GM19452 (cell line): Measurements from ENCODE around the gene EEFSEC.

ENCODE experiments used
- ATAC-seq: cut with Tn5 transposase; IDR thresholded peaks from one replicate; pipeline ENCODE4 v1.9.1; 2021; ENCODE audit not compliant: unreplicated experiment

The EEFSEC gene

DNA sequence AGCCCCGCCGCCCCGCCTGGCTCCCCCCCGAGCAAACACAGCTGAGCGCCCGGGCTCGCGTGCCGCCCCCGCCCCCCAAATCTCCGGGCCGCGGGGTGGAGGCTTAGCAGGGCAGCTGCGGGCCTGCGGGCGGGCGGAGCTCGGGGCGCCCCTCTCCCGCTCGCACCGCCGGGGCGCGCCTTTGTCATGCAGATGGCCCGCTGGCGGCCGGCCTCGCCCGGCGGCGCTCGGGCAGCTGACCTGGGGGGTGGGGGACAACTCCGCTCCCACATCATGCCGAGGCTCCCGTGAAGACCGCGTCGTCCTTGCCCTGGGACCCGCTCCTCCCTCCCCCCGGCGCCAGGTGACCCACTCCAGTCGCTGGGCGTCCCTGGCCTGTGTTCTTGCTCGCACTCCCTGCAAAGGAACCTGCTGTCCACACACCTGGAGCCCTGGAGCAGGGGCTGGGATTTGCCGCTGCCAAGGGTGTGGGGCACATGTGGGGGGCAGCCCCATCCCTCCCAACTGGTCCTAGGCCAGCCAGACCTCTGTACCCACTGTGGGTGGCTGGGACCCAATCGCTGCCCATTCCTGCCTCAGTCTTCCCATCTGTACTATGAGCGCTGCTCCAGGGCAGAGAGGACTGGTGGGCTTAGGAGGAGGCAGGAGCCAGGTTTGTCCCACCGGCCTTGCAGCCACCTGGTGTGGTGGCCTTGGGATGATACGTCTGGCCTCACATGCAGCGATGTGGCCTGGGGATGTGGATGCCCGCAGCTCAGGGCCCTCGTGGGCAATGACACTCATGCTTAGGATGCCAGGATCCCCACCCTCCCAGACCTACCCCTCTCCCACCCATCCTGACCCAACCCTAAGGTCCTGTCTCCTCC is 279.9 kb downstream of the EEFSEC start:
- ATAC-seq: no peak

DNA sequence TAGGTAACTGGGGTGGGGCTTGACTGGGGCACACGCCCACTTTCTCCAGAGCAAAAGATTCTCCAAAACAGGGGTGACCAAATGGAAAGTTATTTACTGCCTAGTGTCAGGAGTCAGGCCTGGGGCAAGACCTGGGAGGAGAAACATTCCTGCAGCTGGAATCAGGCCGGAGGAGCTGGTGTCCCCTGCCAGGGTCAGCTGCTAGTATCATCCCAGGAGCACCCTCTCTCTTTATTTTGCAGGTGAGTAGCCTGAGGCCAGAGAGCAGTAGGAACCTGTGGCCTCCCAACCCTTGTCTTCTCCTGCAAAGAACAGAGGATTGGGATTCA is 280.5 kb downstream of the EEFSEC start:
- no peak for ATAC-seq

DNA sequence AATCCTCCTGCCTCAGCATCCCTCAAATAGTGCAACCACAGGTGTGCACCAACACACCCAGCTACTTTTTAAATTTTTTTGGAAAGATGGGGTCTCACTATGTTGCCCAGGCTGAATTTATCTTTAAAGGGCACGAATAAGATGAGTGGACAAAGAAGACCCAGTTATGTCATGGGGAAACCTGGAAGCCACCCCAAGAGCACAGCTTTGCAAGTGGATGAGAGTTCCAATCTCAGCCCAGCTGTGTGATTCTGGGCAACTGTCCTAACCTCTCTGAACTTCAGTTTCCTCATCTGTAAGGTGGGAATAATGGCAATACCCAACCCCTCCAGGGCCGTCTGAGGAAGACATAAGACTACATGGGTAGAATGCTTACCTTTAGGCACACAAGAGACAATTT is 281.2 kb downstream of the EEFSEC start:
- no peak for ATAC-seq

DNA sequence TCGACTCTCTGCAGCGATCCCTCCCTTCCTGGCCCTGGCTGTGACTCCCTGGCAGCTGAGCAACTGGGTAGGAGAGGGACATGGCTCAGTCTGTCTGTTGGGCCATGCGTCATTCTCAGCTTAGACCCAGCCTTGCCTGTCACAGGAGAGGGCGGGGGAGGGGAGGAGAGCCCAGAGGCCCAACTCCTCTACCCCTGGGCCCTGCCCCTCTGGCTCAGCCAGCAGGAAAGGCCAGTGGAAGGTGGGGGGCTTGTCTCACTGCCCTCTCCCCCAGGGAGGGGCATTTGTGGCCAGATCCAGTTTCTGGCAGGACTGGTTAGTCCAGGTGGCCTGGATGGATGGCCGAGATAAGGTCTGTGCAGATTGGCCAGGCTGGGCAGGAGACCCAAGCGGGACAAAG is 281.8 kb downstream of the EEFSEC start:
- ATAC-seq: no peak

DNA sequence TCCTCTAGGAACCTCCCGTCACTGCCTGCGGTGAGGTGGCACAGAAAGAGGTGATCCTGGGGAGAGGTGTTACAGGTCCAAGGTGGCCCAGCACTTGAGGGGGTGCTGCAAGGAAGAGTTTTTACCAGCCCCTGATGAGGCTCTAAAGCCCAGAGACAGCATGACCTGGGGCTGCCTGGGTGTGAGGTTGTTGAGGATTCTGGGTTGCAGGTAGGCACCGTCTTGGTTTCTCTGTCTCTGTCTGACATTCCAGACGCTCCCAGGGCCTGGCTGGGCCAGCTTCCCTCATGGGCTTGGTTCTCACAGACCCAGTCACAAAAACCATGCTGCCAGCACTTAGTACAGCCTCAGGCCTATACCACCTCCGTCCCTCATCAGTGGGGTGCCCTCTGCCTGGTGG is 282.3 kb downstream of the EEFSEC start:
- ATAC-seq: no peak

DNA sequence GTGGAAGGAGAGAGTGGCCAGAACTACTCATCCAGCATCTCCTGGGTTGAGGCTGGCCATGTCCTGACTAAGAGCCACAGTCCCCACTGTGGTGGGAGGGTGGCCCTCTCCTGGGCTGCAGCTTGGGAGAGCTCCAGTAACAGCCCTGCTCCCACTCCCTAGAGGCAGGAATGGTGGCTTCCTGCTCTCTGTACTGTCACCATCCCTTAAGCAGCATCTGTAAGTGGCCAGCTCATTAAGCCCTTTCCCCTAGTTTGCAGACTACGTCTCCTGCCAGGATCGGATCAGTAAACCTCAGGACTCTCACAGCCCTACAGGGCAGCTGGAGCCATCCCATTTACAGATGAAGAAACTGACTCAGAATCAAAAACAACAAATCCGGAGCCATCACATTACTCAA is 282.9 kb downstream of the EEFSEC start:
- no peak for ATAC-seq

DNA sequence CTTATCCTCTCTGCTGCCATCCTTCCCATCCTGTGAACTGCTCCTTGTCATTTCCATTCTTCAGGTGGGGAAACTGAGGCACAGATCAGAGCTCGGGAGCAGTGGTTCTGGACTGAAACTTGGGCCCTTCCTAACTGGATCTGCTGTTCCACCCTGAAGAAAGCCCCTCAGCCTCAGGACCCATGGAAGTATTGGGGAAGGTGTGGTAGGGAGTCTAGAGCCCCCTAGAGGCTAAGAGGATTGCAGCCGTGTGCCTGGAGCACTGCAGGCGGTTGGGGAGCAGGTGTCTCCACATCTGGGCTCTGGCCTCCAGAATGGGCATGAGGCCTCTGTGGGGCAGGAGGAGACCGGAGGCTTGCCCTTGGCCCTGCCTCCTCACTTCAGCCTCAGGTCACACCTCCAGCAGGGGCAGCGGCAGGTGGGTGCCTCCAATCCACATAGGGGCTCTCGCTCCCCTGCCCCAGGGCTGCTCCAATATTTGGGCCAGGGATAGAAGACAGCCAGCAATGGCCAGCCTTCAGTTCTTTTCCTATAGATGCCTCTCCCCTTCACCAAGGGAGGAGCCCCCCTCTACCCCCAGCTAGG is 285.3 kb downstream of the EEFSEC start:
- no peak for ATAC-seq

DNA sequence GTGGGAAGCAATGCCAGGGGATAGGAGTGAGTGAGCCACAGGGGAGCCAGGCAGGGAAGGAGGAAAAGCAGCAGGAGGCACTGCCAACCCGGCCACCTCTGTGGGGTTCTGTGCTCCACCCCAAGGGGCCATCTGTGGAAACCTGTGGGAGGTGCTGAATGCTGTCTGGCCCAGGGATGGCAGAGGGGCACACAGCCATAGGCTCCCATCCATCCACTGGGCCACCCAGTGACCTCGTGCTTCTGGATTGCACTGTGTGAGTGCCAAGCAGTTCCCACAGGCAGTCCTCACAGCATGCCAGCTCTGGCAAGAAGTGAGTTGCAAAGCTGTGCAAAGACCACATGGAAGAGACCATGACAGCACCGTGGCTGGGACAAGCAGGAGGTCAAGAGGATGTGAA is 285.9 kb downstream of the EEFSEC start:
- ATAC-seq: no peak

DNA sequence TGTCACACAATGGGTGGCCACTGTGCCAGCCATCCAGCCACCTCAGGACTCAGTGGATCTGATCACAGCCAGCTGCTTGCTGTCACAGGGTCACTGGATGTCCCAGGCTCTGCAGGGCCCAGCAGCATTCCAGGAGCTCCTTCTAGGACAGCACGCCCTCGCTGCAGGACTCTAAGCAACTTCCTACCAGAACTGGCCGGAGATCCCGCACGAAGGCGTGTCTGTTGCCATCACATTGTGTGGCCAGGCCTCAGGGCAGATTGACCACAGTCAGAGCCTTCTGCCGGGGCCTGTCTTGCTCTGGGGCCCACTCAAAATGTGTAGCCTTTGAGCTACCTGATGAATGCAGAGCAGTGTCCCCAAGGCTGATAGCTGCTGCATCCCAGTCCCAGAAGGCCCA is 288.8 kb downstream of the EEFSEC start:
- no peak for ATAC-seq

DNA sequence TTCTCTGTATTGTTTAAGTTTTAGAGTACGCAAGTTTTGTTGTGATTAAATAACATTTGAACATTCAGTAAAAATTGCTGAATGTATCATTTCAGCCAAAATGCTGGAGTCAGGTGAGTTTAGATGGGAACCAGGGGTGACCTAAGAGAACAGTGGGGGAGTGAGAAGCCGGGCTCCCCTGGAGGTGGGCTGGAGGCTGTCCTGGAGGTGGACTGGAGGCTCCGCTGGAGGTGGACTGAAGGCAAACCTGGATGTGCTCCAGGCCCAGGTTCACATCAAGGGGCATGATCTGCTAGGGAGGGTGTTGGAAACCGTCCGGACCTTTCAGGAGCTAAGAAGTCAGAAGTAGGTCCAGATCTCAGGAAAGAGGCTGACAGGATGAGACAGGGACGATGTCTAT is 289.7 kb downstream of the EEFSEC start:
- no peak for ATAC-seq

DNA sequence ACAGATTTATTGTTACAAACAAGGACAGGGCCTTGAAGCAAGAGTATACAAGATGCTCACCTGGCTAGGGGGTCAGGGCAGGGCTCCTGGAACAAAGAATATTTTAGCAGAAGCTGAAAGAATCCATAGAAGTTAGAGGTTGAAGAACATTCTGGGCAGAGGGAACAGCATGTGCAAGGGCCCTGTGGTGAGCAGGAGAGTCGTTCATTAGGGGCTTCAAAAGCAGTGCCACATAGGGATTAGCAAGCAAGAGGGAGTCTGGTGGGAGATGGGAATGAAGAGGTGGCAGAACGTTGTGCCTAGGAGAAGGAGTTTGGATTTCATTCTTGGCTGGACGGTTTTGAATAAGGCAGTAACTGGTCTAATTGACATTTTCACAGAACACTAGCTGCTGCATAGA is 290.5 kb downstream of the EEFSEC start:
- ATAC-seq: no peak

DNA sequence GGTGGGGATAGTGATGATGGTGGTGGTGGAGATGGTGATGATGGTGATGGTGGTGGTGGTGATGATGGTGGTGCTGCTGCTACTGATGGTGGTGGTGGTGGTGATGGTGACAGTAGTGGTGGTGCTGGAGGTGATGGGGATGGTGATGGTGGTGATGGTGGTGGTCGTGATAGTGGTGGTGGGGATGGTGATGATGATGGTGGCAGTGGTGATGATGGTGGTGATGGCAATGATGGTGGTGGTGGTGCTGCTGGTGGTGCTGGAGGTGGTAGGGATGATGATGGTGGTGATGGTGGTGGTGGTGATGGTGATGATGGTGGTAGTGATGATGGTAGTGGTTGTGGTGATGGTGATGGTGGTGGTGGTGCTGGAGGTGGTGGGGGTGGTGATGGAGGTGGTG is 292.1 kb downstream of the EEFSEC start:
- no peak for ATAC-seq

DNA sequence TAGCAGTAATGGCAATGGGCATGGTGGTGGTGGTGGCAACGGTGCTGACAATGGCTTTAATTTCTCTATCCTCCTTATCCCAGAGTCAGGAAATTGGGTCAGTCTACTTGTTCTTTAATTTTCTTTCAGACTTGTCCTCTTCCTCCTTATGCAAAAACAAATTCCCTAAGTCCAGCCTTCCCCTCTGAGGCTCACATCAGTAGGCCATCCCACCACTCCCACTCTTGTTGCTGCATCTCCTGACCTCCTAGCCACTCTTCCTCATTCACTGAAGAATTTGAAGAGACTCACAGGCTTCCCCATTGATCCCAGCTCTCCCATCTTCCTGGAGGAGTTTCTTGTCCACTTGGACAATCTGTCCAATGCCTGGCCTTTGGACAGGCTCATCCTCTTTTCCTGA is 293.5 kb downstream of the EEFSEC start:
- ATAC-seq: no peak

DNA sequence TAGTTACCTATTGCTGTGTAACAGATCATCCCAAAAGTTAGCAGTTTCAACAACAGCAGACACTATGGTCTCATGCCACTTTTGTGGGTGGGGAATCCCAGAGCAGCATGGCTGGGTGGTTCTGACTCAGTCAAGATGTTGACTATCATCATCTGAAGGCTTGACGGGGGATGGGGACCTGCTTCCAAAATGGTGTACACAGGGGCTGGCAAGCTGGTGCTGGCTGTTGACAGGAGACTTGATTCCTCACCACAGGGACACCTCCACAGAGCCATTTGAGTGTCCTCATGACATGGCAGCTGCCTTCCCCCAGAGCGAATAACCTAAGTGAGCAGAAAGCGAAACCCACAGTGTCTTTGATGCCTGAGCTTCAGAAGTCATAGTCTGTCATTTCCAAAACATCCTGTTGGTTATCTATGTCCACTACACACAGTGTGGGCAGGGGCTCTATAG is 294.3 kb downstream of the EEFSEC start:
- no peak for ATAC-seq

DNA sequence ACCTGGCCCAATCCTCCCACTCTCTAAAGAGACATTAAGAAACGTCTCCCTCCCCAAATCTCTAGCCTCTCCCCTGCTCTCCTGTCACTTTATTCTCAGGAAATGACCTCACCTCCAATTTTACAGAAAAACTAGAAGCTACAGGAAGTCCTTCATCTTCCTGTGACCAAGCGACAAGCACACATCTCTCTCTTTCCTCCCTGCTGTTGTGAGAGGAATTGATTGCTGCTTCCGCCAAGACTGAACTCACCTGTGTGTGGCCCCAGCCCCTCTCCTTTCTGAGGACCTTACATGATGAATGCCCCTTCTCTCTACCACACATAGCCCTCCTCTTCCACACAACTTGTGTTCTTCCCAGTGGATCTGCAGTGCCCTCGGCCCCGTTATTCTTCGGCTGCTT is 295.2 kb downstream of the EEFSEC start:
- ATAC-seq: no peak

DNA sequence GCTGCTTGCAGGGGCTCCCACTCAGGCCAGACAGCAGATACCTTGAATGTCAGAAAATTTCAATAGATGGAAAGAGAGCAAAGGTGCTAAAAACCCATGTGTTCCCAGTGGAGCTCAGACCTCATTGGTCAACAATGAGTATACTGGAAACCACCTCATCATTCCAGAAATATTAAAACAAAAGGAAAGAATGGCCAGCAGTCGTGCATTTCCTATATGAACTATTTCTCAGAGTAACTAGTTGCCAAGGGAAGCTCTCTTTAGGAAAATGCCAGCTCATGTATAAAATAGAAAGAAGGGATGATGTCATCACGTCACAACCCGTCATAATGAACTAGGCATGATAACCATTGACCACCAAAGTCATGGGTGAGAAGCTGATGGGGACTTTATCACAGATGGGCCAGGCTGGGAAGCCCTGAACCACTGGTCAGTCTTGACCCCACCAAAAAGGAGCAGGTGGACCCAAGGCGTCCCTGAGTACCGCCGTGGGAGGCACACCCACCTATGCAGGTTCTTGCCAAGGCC is 295.9 kb downstream of the EEFSEC start:
- no peak for ATAC-seq

DNA sequence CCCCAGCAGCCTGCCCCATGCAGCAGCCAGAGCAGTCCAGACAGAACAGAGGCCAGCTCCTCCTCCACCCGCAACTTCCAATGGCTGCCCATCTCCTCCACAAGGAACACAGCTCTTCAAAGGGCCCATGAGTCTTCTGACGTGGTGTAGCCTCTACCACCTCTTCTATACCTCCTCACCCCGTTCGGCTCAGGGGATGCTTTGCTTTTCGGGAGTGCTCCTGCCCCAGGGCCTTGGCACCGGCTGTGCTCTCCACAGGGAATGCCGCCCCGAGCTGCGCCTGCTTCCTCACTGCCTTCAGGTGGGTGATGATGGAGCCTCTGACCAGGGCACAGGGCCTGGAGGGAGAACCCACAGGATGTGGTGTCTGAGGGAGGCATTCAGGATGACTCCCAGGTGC is 298.8 kb downstream of the EEFSEC start:
- ATAC-seq: no peak

DNA sequence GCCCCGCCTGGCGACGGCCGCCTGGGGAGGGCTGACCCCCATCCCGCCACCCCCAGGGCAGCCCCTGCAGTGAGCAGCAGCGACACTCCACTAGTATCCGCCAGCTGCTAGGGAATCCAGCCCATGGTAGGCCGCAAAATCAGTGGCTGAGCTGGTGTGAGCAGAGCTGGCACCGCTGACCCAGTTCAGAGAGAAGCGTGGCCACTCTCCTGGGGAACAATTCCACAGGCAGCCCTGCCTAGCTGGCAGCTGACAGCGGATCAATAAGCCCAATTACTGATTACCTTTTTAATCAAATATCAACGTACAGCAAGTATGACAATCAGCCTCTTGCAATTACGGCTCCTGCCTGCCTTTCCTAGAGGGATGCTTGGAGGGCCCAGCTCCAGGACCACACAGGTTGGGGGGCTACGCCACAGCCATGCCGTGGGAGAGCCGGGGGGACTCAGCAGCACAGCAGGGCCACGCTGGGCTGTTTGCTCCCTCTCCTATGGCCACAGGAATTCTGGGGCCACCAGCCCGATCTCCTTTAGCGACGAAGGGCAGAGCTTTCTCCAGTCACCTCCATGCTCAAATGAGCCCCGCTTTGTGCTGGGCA is 299.5 kb downstream of the EEFSEC start:
- ATAC-seq: no peak

DNA sequence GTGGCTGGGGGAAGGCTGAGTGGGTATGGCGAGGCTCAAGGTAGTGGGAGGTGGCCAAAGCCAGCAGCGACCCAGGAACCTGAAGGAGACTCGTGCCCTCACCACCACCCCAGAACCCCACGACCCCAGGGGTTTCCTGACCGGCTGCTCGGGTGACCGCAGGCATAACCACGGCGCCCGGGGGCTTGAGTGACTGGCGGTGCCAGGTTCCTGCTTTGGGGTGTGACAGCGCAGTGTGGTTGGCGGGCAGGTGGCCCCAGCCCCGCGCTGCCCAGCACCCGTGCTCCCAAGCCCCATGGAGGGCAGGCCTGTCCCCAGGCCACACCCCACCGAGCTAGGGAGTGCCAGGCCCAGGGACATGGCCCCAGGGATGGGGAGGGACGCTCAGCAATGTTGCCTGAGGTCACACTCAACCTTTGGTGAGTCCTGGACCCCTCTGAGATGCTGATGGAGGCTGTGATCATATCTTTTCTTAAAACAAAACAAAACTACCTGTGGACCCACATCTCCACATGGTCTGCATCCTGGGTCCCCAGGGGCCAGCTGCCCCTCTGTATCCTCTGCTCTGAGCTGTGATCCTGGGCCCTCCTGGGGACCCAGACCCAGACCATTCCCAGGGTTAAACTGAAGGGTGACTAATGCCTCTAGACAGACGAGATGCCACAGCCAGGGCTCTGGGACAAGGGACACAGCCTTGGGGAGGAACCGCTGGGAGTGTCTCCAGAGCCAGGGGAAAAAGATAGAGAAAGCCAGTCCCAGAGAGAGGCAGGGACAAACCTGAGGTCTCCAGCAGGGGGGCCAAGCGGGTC is 300.4 kb downstream of the EEFSEC start:
- ATAC-seq: no peak

DNA sequence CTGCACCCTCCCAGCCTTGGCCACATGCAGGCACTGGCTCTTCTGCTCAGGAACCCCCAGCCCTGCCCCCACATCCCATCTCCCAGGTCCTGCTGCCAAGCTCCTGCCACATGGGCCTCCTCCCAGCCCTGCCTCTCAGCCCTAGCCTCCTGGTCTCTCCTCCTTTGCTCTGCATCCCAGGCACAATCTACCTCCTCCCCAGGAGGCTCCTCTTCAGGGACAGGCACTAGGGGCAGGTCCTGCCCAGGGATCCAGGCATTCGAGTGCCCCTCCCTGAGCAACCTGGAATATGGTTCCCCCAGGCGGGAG is 301.0 kb downstream of the EEFSEC start:
- ATAC-seq: no peak

DNA sequence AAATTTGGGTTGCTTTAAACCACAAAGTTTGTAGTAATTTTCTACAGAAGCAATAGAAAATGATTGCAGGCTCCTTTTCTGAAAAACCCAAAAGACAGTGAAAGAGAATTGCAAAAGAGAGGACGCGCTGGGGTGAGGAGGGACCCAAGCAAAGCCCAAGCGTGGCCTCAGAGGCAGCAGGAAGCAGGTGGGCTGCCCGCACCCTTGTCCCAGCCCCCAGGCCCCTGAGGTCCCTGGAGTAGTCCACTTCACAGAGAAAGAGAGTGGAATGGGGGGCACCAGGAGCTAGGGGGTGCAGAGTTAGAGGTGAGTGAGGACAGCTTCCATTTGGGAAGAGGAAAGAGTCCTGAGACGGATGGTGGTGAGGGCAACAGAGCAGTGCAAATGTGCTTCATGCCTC is 301.8 kb downstream of the EEFSEC start:
- ATAC-seq: no peak
